GM12872 (cell line): Measurements from ENCODE around the gene COL5A1.

ENCODE experiments used
- CTCF ChIP-seq: IDR thresholded peaks from 3 replicates; pipeline ENCODE4 v1.5.1; 2011; ENCODE audit warnings: low read depth, mild to moderate bottlenecking, low read length, moderate library complexity; ENCODE audit not compliant: insufficient read depth

COL5A1 gene

GRCh38 chr9:134885679-134886412 lies 244.2 kb downstream of the COL5A1 start:
- no peak for TF ChIP-seq CTCF

GRCh38 chr9:134886413-134886913 lies 244.9 kb downstream of the COL5A1 start:
- TF ChIP-seq CTCF, result no peak

GRCh38 chr9:134887219-134887618 lies 245.6 kb downstream of the COL5A1 start:
- no peak for TF ChIP-seq CTCF

GRCh38 chr9:134887686-134888602 lies 246.3 kb downstream of the COL5A1 start:
- TF ChIP-seq CTCF, result no peak

GRCh38 chr9:134888603-134889190 lies 247.1 kb downstream of the COL5A1 start:
- TF ChIP-seq CTCF, result no peak

GRCh38 chr9:134889386-134890154 lies 248.0 kb downstream of the COL5A1 start:
- TF ChIP-seq CTCF, result no peak
